NCI-H82 (cell line): ENCODE results near the gene MBOAT2.
A peak's percentile ranks its signal among the peaks of the same experiment; 100 is the strongest.

Source experiments
- DNase-seq: peaks from one replicate; lab custom pipeline; 2025; lab: John Stamatoyannopoulos, UW

The MBOAT2 gene

GRCh38 chr2:8858264-8858663, 145.2 kb downstream of the MBOAT2 start:
- no peak for DNase-seq

- no peak for DNase-seq
Observed at GRCh38 chr2:8857709-8858108, 145.8 kb downstream of the MBOAT2 start.

- DNase-seq = no peak
Observed at GRCh38 chr2:8856176-8856575, 147.3 kb downstream of the MBOAT2 start.

- DNase-seq = no peak
Observed at GRCh38 chr2:8855010-8855409, 148.5 kb downstream of the MBOAT2 start.

- DNase-seq = no peak
Observed at GRCh38 chr2:8853426-8853825, 150.1 kb downstream of the MBOAT2 start.

GRCh38 chr2:8851811-8852560, 151.5 kb downstream of the MBOAT2 start:
- no peak for DNase-seq

GRCh38 chr2:8850845-8851487, 152.5 kb downstream of the MBOAT2 start:
- DNase-seq = no peak

- no peak for DNase-seq
Observed at GRCh38 chr2:8849327-8849726, 154.2 kb downstream of the MBOAT2 start.

GRCh38 chr2:8848328-8849100, 155.0 kb downstream of the MBOAT2 start:
- DNase-seq = no peak

- no peak for DNase-seq
Observed at GRCh38 chr2:8847400-8847799, 156.1 kb downstream of the MBOAT2 start.

GRCh38 chr2:8841932-8842331, 161.6 kb downstream of the MBOAT2 start:
- DNase-seq = no peak

GRCh38 chr2:8840475-8841091, 162.9 kb downstream of the MBOAT2 start:
- DNase-seq = no peak

GRCh38 chr2:8839189-8839965, 164.1 kb downstream of the MBOAT2 start:
- no peak for DNase-seq

GRCh38 chr2:8837795-8838140, 165.7 kb downstream of the MBOAT2 start:
- DNase-seq = no peak

GRCh38 chr2:8836971-8837794, 166.3 kb downstream of the MBOAT2 start, which contains the start of gene KIDINS220:
Gene KIDINS220, minus strand, starts transcription at chr2:8837613. Its CDS starts 10,520 bp downstream, at chr2:8827093.
- peak; percentile 89 for DNase-seq

- no peak for DNase-seq
Observed at GRCh38 chr2:8835279-8835678, 168.2 kb downstream of the MBOAT2 start.

GRCh38 chr2:8833853-8834252, 169.6 kb downstream of the MBOAT2 start:
- no peak for DNase-seq

- DNase-seq = no peak
Observed at GRCh38 chr2:8831516-8831915, 172.0 kb downstream of the MBOAT2 start.

GRCh38 chr2:8827729-8828128, 175.8 kb downstream of the MBOAT2 start:
- DNase-seq = no peak

GRCh38 chr2:8822218-8822617, 181.3 kb downstream of the MBOAT2 start:
- no peak for DNase-seq
